K562 (cell line): ENCODE measurements around the gene SMIM29. TPM values are rescaled to one million over a fixed set of nuclear protein-coding genes. Genes with fewer than 3 reads are reported as not detected.

ENCODE experiments used
- DIDO1 ChIP-seq: fragments of 450-650 bp; IDR thresholded peaks from 2 replicates; pipeline ENCODE4 v1.6.1; 2016; ENCODE audit warnings: low read depth, missing biosample characterization, missing genetic modification characterization
- FOXA1 ChIP-seq: fragments of 450-650 bp; IDR thresholded peaks from 2 replicates; pipeline ENCODE4 v1.6.1; 2016; ENCODE audit warnings: mild to moderate bottlenecking, borderline replicate concordance
- NBN ChIP-seq: fragments of 450-650 bp; IDR thresholded peaks from 2 replicates; pipeline ENCODE4 v1.6.1; 2016; ENCODE audit warnings: low read depth, mild to moderate bottlenecking
- NR1H2 ChIP-seq: sonication (generic); formaldehyde crosslinking; IDR thresholded peaks from 2 replicates; pipeline ENCODE4 v1.4.0; 2020; ENCODE audit warnings: mild to moderate bottlenecking, missing genetic modification reagents
- RBBP5 ChIP-seq: fragments of 200-600 bp; sonication (generic); IDR thresholded peaks from 2 replicates; pipeline ENCODE4 v1.6.1; 2012; ENCODE audit warnings: borderline replicate concordance, mild to moderate bottlenecking, low read length, control low read depth, inconsistent platforms; ENCODE audit not compliant: insufficient read depth, poor library complexity, severe bottlenecking
- SMARCA4 ChIP-seq: fragments of 450-650 bp; IDR thresholded peaks from 2 replicates; pipeline ENCODE4 v1.6.1; 2016
- SMARCE1 ChIP-seq: fragments of 450-650 bp; IDR thresholded peaks from 2 replicates; pipeline ENCODE4 v1.7.1; 2016; ENCODE audit warnings: mild to moderate bottlenecking
- TBP ChIP-seq: optimal IDR thresholded peaks from 2 replicates; pipeline ENCODE3; 2011; ENCODE audit warnings: low read depth, low read length, improper control_type of control experiment
- ZNF274 ChIP-seq: IDR thresholded peaks from 2 replicates; pipeline ENCODE4 v1.6.1; 2011; ENCODE audit warnings: low read depth, mild to moderate bottlenecking, low read length, moderate library complexity, borderline replicate concordance
- ZNF354B ChIP-seq: fragments of 250-450 bp; sonication (Bioruptor Pico); IDR thresholded peaks from 2 replicates; pipeline ENCODE4 v1.4.0; 2020
- polyA plus RNA-seq, 8 experiments: library from polyadenylated mRNA; depleted of rRNA in 4 of 8; stranded (reverse) in 5 of 8; unstranded in 3 of 8; fragments of >200 nt; fragmentation: Nextera tagmentation in 2 of 8; fragmentation: Illumina TruSeq in 1 of 8; extraction: Ambion mirVana in 2 of 8; extraction: Trizol in 1 of 8; gene quantifications; 2 replicates each; pipeline versions ENCODE4 v1.2.1 to v1.2.3, GENCODE V29; 2011 to 2014; ENCODE audit warnings: inconsistent platforms in 1 of 8, missing spikeins in 1 of 8
- total RNA-seq, 7 experiments: library from RNA; depleted of rRNA in 6 of 7; stranded (reverse); fragments of >200 nt in 6 of 7; fragmentation: Illumina TruSeq in 2 of 7; extraction: Trizol in 2 of 7; gene quantifications; 2 replicates each; pipeline versions ENCODE4 v1.2.1 to v1.2.3, GENCODE V29; 2011 to 2021; ENCODE audit warnings: low replicate concordance in 1 of 7
- TF ChIP-seq, protein P1 (sequence below): fragments of 450-650 bp; IDR thresholded peaks from 2 replicates; pipeline ENCODE4 v1.6.1; 2016; ENCODE audit warnings: mild to moderate bottlenecking, moderate library complexity
- TF ChIP-seq, protein P2 (sequence below), 2 experiments: IDR thresholded peaks; 2 replicates each; pipeline ENCODE4 v1.6.1; 2012; ENCODE audit warnings: improper control_type of control experiment in 2 of 2, low read depth in 2 of 2, low read length in 2 of 2, borderline replicate concordance in 1 of 2
- TF ChIP-seq, protein P3 (sequence below): fragments of 450-650 bp; IDR thresholded peaks from 2 replicates; pipeline ENCODE4 v1.6.1; 2018; ENCODE audit warnings: mild to moderate bottlenecking, low read depth; ENCODE audit not compliant: partially characterized antibody

Gene SMIM29
- total and polyA plus RNA-seq, 9 of the 15 experiments (the other 6 are each of a cell fraction or from before 2014, with no cell fraction given): 6.5 to 36.7 (median 20.9) TPM

DNA sequence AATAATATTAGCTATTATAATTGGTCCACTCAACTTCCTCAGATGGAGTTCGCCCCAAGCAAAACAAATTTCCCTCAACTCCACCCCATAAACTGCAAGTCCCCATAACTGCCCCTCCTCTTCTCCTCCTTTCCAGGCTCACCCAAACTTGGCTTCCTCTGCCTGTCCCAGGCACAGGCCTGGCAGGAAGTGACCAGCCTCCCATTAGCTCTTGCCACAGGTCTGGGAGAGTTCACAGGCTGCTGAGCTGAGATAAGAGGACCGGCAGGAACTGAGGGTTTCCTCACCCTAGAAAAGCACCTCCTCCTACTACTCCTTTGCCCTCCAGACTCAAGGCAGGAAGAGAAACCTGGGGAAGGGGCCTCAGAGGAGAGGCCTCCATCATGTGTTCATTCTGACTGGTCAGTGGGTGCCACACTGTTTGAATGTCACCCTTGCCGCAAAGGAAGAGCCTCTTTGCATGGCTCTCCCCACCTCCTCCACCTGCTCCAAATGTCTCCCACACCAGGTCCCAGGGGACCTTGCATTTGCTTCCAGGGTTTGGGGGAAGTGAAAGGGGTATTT is 24.5 kb upstream of the SMIM29 start (continued):
- TF ChIP-seq, protein P1, sequence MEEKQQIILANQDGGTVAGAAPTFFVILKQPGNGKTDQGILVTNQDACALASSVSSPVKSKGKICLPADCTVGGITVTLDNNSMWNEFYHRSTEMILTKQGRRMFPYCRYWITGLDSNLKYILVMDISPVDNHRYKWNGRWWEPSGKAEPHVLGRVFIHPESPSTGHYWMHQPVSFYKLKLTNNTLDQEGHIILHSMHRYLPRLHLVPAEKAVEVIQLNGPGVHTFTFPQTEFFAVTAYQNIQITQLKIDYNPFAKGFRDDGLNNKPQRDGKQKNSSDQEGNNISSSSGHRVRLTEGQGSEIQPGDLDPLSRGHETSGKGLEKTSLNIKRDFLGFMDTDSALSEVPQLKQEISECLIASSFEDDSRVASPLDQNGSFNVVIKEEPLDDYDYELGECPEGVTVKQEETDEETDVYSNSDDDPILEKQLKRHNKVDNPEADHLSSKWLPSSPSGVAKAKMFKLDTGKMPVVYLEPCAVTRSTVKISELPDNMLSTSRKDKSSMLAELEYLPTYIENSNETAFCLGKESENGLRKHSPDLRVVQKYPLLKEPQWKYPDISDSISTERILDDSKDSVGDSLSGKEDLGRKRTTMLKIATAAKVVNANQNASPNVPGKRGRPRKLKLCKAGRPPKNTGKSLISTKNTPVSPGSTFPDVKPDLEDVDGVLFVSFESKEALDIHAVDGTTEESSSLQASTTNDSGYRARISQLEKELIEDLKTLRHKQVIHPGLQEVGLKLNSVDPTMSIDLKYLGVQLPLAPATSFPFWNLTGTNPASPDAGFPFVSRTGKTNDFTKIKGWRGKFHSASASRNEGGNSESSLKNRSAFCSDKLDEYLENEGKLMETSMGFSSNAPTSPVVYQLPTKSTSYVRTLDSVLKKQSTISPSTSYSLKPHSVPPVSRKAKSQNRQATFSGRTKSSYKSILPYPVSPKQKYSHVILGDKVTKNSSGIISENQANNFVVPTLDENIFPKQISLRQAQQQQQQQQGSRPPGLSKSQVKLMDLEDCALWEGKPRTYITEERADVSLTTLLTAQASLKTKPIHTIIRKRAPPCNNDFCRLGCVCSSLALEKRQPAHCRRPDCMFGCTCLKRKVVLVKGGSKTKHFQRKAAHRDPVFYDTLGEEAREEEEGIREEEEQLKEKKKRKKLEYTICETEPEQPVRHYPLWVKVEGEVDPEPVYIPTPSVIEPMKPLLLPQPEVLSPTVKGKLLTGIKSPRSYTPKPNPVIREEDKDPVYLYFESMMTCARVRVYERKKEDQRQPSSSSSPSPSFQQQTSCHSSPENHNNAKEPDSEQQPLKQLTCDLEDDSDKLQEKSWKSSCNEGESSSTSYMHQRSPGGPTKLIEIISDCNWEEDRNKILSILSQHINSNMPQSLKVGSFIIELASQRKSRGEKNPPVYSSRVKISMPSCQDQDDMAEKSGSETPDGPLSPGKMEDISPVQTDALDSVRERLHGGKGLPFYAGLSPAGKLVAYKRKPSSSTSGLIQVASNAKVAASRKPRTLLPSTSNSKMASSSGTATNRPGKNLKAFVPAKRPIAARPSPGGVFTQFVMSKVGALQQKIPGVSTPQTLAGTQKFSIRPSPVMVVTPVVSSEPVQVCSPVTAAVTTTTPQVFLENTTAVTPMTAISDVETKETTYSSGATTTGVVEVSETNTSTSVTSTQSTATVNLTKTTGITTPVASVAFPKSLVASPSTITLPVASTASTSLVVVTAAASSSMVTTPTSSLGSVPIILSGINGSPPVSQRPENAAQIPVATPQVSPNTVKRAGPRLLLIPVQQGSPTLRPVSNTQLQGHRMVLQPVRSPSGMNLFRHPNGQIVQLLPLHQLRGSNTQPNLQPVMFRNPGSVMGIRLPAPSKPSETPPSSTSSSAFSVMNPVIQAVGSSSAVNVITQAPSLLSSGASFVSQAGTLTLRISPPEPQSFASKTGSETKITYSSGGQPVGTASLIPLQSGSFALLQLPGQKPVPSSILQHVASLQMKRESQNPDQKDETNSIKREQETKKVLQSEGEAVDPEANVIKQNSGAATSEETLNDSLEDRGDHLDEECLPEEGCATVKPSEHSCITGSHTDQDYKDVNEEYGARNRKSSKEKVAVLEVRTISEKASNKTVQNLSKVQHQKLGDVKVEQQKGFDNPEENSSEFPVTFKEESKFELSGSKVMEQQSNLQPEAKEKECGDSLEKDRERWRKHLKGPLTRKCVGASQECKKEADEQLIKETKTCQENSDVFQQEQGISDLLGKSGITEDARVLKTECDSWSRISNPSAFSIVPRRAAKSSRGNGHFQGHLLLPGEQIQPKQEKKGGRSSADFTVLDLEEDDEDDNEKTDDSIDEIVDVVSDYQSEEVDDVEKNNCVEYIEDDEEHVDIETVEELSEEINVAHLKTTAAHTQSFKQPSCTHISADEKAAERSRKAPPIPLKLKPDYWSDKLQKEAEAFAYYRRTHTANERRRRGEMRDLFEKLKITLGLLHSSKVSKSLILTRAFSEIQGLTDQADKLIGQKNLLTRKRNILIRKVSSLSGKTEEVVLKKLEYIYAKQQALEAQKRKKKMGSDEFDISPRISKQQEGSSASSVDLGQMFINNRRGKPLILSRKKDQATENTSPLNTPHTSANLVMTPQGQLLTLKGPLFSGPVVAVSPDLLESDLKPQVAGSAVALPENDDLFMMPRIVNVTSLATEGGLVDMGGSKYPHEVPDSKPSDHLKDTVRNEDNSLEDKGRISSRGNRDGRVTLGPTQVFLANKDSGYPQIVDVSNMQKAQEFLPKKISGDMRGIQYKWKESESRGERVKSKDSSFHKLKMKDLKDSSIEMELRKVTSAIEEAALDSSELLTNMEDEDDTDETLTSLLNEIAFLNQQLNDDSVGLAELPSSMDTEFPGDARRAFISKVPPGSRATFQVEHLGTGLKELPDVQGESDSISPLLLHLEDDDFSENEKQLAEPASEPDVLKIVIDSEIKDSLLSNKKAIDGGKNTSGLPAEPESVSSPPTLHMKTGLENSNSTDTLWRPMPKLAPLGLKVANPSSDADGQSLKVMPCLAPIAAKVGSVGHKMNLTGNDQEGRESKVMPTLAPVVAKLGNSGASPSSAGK: peak; percentile 44; the same call in 1 of the 2 replicates
- TF ChIP-seq RBBP5: peak; percentile 54
- no peak for TF ChIP-seq ZNF274
- TF ChIP-seq NR1H2 (CRISPR knock-in tag): no peak
- peak; percentile 98 for TF ChIP-seq SMARCE1
- peak; percentile 27; the same call in 1 of the 2 replicates for TF ChIP-seq ZNF354B (CRISPR knock-in tag)
- TF ChIP-seq FOXA1: no peak
- peak; percentile 94 for TF ChIP-seq NBN
- TF ChIP-seq, protein P2, sequence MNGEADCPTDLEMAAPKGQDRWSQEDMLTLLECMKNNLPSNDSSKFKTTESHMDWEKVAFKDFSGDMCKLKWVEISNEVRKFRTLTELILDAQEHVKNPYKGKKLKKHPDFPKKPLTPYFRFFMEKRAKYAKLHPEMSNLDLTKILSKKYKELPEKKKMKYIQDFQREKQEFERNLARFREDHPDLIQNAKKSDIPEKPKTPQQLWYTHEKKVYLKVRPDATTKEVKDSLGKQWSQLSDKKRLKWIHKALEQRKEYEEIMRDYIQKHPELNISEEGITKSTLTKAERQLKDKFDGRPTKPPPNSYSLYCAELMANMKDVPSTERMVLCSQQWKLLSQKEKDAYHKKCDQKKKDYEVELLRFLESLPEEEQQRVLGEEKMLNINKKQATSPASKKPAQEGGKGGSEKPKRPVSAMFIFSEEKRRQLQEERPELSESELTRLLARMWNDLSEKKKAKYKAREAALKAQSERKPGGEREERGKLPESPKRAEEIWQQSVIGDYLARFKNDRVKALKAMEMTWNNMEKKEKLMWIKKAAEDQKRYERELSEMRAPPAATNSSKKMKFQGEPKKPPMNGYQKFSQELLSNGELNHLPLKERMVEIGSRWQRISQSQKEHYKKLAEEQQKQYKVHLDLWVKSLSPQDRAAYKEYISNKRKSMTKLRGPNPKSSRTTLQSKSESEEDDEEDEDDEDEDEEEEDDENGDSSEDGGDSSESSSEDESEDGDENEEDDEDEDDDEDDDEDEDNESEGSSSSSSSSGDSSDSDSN (IDR thresholded peaks at IDR 0.05; ENCODE audit: borderline replicate concordance in 1 of 2, low read depth in 2 of 2, low read length in 2 of 2): peak in 1 of 2 experiments; percentile 83; a peak in 2 of 4 replicates
- TF ChIP-seq DIDO1 (tag): peak; percentile 22; the same call in 1 of the 2 replicates
- TF ChIP-seq, protein P3, sequence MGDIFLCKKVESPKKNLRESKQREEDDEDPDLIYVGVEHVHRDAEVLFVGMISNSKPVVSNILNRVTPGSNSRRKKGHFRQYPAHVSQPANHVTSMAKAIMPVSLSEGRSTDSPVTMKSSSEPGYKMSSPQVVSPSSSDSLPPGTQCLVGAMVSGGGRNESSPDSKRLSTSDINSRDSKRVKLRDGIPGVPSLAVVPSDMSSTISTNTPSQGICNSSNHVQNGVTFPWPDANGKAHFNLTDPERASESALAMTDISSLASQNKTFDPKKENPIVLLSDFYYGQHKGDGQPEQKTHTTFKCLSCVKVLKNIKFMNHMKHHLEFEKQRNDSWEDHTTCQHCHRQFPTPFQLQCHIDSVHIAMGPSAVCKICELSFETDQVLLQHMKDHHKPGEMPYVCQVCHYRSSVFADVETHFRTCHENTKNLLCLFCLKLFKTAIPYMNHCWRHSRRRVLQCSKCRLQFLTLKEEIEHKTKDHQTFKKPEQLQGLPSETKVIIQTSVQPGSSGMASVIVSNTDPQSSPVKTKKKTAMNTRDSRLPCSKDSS: no peak
- peak; percentile 99 for TF ChIP-seq SMARCA4
- peak; percentile 55 for TF ChIP-seq TBP
